HG03558 (cell line): ENCODE data around the gene PANK4.

Experiments
- ATAC-seq: cut with Tn5 transposase; IDR thresholded peaks from one replicate; pipeline ENCODE4 v1.9.1; 2021; ENCODE audit warnings: moderate number of reproducible peaks; ENCODE audit not compliant: unreplicated experiment; ENCODE audit errors: extremely low read depth

The PANK4 gene

GRCh38 chr1:2532485-2533160 lies 6.2 kb upstream of the PANK4 start:
- no peak for ATAC-seq

DNA sequence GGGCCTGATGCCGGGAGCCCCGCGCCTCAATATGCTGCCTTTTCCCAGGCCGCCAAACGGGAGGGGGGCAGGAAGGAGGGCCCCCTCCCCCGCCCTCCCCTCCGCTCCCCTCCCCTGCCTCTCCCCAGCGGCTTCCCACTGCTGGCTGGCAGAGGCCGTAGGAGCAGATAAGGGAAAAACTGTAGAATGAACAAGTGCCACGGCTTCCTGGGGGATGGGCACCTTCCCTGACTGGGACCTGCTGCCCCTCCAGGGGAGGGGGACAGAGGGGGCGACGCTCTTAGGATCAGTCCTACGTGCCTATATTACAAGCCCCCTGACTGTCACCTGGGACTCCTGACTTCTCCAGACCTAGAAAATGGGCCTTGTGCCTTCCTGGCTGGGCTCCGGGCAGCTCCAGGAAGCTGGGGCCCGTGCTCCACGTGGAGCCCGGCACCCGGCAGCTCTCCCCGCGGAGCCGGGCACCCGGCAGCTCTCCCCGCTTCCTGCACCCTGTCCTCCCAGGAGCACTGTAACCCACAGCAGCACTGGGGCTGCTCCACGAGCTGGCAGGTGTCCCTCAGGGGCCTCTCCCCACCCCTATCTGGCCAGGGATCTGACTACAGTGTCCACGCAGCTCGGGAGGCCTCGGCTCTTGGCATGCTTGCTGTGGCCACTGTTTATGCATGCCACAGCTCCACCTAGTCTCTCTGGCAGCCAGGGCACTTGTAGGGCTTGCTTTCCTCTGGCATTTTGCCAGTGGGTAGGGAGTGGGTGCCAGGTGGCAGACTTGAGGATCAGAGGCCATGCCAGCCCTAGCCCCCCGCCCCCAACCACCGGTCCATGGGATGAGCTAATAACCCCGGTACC lies 4.3 kb upstream of the PANK4 start:
- ATAC-seq, result no peak

DNA sequence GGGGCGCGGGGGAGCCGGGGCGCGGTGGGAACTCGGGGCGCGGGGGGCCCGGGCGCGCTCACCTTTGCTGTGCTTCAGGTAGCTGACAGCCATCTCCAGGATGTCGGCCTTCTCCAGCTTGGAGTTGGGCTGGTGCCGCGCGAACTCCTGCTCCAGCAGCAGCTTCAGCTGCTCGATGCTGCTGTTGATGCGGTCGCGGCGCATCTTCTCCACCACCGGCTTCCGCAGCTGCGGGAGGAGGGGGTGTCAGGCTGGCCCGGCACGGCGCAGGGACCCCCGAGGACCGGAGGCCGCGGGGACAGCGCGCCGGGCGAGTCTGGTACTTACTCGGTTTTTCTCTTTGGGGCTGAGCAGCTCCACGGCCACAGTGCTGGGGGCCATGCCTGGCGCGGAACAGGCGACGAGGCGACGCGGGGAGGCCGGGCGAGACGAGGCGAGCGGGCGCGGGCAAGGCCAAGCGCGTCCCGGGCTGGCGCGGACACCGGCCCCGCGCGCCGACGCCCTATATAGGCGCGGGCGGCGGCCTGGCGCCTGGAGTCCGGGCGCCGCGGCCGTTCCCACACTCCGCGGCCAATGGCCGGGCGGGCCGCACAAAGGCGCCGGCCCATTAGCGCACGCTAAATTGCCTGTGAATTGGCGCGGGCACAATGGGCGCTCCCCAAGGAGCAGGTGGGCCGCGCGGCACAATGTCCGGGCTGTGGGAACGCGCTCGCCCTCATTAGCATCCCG lies 3.6 kb upstream of the PANK4 start, which contains the start of gene HES5:
HES5 (minus strand) TSS at position 480 of the 729 bp plus-strand sequence; CDS start at position 381, 99 bp downstream.
- ATAC-seq, result no peak

- ATAC-seq, result no peak
Observed at GRCh38 chr1:2528966-2529783, 2.8 kb upstream of the PANK4 start.

- no peak for ATAC-seq
Observed at GRCh38 chr1:2528611-2528965, 2.2 kb upstream of the PANK4 start.

GRCh38 chr1:2528016-2528415 lies 1.6 kb upstream of the PANK4 start:
- ATAC-seq, result no peak

GRCh38 chr1:2527556-2527860 lies 1.1 kb upstream of the PANK4 start:
- ATAC-seq, result no peak

- ATAC-seq, result no peak
Observed at GRCh38 chr1:2526824-2527555, 594 bp upstream of the PANK4 start.

- no peak for ATAC-seq
Observed at GRCh38 chr1:2525572-2525919, 850 bp downstream of the PANK4 start.

DNA sequence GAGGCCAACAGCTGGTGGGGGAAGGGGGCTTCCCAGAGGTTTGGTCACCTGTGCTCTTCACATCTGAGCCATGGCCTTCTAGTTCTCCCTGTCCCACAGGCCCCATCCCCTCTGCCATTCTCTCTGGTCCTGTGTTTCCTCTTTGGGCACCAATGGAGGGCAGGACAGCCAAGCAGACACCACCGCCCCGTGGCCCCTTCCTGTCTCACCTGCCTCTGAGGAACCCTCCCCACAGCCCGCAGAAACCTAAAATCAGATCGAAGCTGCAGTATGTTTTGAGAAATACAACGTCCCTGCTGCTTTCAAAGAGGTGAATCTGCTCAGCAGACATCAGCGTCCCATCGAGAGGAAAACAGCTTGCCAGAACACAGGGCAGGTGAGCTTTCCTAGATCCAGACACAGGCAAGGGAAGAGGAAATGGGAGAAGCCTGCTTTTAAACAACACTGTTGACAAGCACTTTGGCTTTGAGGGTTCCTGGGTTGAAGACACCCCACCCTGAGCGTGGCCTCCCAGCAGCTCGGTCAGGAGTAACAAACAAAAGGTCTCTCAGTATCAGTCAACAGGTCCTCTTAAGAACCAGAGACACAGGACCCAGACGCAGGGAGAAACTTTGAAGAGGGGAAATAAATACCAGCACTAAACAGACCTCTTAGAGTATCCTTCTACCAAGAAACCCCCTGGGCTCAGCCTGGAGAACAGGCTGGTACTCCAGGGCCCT lies 2.3 kb downstream of the PANK4 start:
- ATAC-seq, result no peak

- ATAC-seq, result no peak
Observed at GRCh38 chr1:2523191-2523890, 3.1 kb downstream of the PANK4 start.

- ATAC-seq, result no peak
Observed at GRCh38 chr1:2522230-2522629, 4.2 kb downstream of the PANK4 start.

GRCh38 chr1:2520806-2521205 lies 5.6 kb downstream of the PANK4 start:
- no peak for ATAC-seq

- ATAC-seq, result no peak
Observed at GRCh38 chr1:2520206-2520605, 6.2 kb downstream of the PANK4 start.

DNA sequence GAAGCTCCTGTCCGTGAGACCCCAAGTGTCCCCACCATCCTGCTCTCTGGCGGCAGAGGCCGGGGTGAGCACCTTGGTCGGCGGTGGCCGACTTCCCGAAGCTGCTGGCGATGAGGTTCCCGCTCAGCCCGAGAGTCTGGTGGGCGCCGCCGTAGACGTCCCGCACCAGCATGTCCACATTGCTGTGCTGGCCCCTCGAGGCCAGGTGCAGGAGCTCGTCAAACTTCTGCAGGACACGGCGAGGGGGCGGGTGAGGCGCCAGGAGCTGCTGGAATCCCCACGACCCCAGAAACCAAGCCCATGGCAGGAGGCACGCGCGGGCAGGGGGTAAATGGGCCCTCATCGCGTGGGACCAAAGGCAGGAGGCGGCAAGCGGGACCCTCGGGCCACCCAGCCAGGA lies 6.7 kb downstream of the PANK4 start:
- no peak for ATAC-seq

DNA sequence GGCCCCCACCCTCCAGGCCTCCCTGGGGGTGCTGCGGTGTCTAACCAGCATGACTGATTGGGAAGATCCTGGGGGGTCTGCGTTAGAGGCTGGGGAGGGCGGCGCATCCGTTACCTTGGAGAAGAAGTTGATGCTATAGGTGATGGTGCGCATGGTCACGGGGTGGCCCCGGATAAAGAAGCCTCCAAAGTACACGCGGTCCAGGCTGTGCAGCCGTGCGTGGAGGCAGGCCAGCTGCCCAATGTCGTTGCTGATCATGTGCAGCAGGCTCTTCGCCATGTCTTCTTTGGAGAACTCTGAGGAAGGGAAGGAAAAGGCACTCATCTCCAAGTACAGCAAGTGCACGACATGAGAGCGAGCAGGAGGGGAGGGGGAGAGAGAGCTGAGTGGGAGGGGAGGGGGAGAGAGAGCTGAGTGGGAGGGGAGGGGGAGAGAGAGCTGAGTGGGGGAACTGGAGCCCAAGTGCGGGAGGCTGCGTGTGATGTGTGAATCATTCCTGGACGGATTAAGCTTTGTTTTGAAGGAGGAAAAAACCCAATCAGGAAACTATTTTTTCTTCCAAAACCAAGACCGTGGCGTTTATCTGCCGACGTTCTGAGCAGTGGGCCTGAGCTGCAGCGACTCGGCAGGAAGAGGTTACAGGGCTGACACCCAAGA lies 7.2 kb downstream of the PANK4 start:
- no peak for ATAC-seq

GRCh38 chr1:2518528-2518927 lies 7.9 kb downstream of the PANK4 start:
- ATAC-seq, result no peak

DNA sequence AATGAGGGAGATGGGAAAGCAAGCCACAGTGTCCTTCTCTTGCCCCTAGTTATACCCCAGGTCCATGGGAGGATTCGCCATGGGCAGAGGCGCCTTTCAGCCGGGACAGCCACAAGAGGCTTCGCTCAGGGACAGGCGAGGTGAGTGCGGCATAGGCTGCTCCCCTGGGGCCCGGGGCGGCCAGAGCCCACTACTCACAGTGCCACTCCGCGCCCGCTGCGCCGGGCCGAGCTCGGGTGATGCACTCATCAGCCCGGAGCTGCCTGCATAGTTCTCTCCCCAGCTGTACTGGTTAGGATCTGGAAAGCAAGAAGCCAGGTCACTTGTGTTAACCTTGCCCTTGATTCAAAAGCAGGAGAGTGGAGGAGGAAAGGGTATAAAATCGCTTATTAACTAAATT lies 8.4 kb downstream of the PANK4 start:
- no peak for ATAC-seq
